Endodermal cell (in vitro differentiated cells): ENCODE data around the gene SLC9C2. TPM values are rescaled to one million over a fixed set of nuclear protein-coding genes. Genes with fewer than 3 reads are reported as not detected.
"Not testable (repeated sequence)": the region's sequence is repeated elsewhere in the genome, so short reads cannot be mapped to it uniquely, and the experiment has no call there.

Experiments
- DNase-seq: peaks from one replicate; pipeline ENCODE4 v3.0.0-alpha.2; 2017
- H3K27ac ChIP-seq: 2 replicates; pipeline ENCODE4 v1.5.1; 2013; ENCODE audit warnings: mild to moderate bottlenecking, low read depth, low read length, moderate library complexity
- H3K27me3 ChIP-seq: 2 replicates; pipeline ENCODE4 v1.6.1; 2013; ENCODE audit warnings: mild to moderate bottlenecking, low read length, moderate library complexity; ENCODE audit not compliant: insufficient read depth, control insufficient read depth, poor library complexity, severe bottlenecking
- H3K36me3 ChIP-seq: 2 replicates; pipeline ENCODE4 v1.7.0; 2013; ENCODE audit warnings: mild to moderate bottlenecking, low read length, moderate library complexity; ENCODE audit not compliant: control insufficient read depth, insufficient read depth
- H3K4me1 ChIP-seq: one replicate; pipeline ENCODE4 v1.7.0; 2013; ENCODE audit warnings: low read length; ENCODE audit not compliant: control insufficient read depth, insufficient read depth
- H3K4me3 ChIP-seq: 2 replicates; pipeline ENCODE4 v1.5.1; 2013; ENCODE audit warnings: mild to moderate bottlenecking, low read length, moderate library complexity
- H3K9ac ChIP-seq: 2 replicates; pipeline ENCODE4 v1.6.1; 2013; ENCODE audit warnings: mild to moderate bottlenecking, low read length, moderate library complexity; ENCODE audit not compliant: poor library complexity, severe bottlenecking; ENCODE audit errors: extremely low read depth
- H3K9me3 ChIP-seq: 2 replicates; pipeline ENCODE4 v1.6.1; 2013; ENCODE audit warnings: mild to moderate bottlenecking, low read length, moderate library complexity; ENCODE audit not compliant: control insufficient read depth
- H3K27ac Mint-ChIP-seq: 2 replicates; pipeline ENCODE4 v1.8.0; 2020; ENCODE audit warnings: mixed read lengths
- H3K27me3 Mint-ChIP-seq: 2 replicates; pipeline ENCODE4 v1.8.0; 2021; ENCODE audit warnings: mild to moderate bottlenecking, mixed read lengths; ENCODE audit not compliant: insufficient read depth
- H3K36me3 Mint-ChIP-seq: 2 replicates; pipeline ENCODE4 v1.8.0; 2020; ENCODE audit warnings: low read depth, mixed read lengths
- H3K4me1 Mint-ChIP-seq: 2 replicates; pipeline ENCODE4 v1.8.0; 2020; ENCODE audit warnings: mixed read lengths
- H3K4me3 Mint-ChIP-seq: 2 replicates; pipeline ENCODE4 v1.8.0; 2020; ENCODE audit warnings: mild to moderate bottlenecking, moderate library complexity, mixed read lengths
- H3K9me3 Mint-ChIP-seq: 2 replicates; pipeline ENCODE4 v1.8.0; 2020; ENCODE audit warnings: mild to moderate bottlenecking, mixed read lengths
- WGBS, 2 experiments: methylation state at CpG; one replicate each; pipeline versions ENCODE4 v1.1.5 to v1.1.7; 2013; ENCODE audit warnings: missing lambda C conversion rate in 2 of 2, mixed read lengths in 1 of 2; ENCODE audit not compliant: insufficient coverage in 1 of 2, insufficient read length in 1 of 2; 5-methylcytosine and 5-hydroxymethylcytosine counted together
- total RNA-seq, 2 donors: library from RNA; stranded (reverse); fragmentation: NEBNext Ultra II Directional in 1 of 2; extraction: Animal tissue kit (Norgen Biotek cat#: 25700) in 1 of 2; gene quantifications; 2 replicates in 1 of 2; 3 replicates in 1 of 2; pipeline ENCODE4 v1.2.1, GENCODE V29; 2021
- TF ChIP-seq, protein P1 (sequence below): fragments of 200-600 bp; sonication (generic); conservative IDR thresholded peaks from 2 replicates; pipeline ENCODE4 v1.5.0; 2021; ENCODE audit warnings: antibody characterized with exemption, mild to moderate bottlenecking

The SLC9C2 gene
- total RNA-seq, 2 donors from 2014 or later, result not detected

DNA sequence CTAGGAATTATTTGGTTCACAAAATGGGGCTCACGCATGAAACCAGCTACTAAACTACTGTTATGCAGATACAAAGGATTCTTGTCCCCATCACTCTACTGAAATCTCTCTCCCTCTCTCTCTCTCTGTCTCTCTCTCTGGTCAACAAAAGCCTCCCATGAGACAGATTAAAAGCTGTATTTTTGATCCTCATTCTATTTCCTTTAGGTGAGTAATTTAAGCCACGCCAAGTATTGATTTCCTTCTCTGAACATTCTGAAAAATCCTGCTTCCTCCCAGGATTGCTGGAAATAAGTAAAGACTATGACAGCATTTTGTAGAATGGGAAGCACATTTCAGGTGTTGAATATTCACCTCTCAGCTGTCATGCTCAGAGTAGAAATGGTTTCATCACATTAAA, 82.1 kb downstream of the SLC9C2 start:
- H3K9me3 ChIP-seq, result no peaks in the 10 kb centered on the region
- TF ChIP-seq, protein P1, sequence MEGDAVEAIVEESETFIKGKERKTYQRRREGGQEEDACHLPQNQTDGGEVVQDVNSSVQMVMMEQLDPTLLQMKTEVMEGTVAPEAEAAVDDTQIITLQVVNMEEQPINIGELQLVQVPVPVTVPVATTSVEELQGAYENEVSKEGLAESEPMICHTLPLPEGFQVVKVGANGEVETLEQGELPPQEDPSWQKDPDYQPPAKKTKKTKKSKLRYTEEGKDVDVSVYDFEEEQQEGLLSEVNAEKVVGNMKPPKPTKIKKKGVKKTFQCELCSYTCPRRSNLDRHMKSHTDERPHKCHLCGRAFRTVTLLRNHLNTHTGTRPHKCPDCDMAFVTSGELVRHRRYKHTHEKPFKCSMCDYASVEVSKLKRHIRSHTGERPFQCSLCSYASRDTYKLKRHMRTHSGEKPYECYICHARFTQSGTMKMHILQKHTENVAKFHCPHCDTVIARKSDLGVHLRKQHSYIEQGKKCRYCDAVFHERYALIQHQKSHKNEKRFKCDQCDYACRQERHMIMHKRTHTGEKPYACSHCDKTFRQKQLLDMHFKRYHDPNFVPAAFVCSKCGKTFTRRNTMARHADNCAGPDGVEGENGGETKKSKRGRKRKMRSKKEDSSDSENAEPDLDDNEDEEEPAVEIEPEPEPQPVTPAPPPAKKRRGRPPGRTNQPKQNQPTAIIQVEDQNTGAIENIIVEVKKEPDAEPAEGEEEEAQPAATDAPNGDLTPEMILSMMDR, result no peak
- H3K27me3 ChIP-seq, result no peaks in the 10 kb centered on the region
- no peaks in the 10 kb centered on the region for H3K36me3 ChIP-seq
- Mint-ChIP-seq H3K9me3 (no peaks in the 10 kb centered on the region), H3K27me3 (no peaks in the 10 kb centered on the region), H3K36me3 (no peaks in the 10 kb centered on the region), H3K4me1 (peaks cover 1% of the 10 kb centered on the region), H3K4me3 (no peak overlapping the region), H3K27ac (no peak overlapping the region)
- H3K9ac ChIP-seq, result no peak overlapping the region
- no peak overlapping the region for H3K27ac ChIP-seq
- peaks cover 3% of the 10 kb centered on the region for H3K4me1 ChIP-seq
- H3K4me3 ChIP-seq, result no peak overlapping the region
- DNase-seq, result no peak
- WGBS, 2 experiments, result 85 to 91% methylated on average over 2 of the region's 2 CpGs

DNA sequence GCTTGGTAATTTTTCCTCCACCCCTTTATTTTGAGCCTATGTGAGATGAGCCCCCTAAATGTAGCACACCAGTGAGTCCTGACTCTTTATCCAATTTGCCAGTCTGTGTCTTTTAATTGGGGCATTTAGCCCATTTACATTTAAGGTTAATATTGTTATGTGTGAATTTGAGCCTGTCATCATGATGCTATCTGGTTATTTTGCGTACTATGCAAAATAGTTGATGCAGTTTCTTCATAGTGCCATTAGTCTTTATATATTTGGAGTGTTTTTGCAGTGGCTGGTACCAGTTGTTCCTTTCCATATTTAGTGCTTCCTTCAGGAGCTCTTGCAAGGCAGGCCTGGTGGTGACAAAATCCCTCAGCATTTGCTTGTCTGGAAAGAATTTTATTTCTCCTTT, 88.4 kb downstream of the SLC9C2 start:
- not testable (repeated sequence) for H3K36me3 ChIP-seq, H3K4me3 ChIP-seq, H3K27ac Mint-ChIP-seq, H3K27ac ChIP-seq, H3K4me1 Mint-ChIP-seq, H3K4me1 ChIP-seq, H3K4me3 Mint-ChIP-seq, H3K27me3 ChIP-seq, H3K9ac ChIP-seq, DNase-seq, H3K27me3 Mint-ChIP-seq, H3K9me3 ChIP-seq, H3K36me3 Mint-ChIP-seq
- peaks cover 12% of the 10 kb centered on the region for H3K9me3 Mint-ChIP-seq
- WGBS, 2 experiments, result 86 to 100% methylated on average over 1 of the region's 1 CpG

DNA sequence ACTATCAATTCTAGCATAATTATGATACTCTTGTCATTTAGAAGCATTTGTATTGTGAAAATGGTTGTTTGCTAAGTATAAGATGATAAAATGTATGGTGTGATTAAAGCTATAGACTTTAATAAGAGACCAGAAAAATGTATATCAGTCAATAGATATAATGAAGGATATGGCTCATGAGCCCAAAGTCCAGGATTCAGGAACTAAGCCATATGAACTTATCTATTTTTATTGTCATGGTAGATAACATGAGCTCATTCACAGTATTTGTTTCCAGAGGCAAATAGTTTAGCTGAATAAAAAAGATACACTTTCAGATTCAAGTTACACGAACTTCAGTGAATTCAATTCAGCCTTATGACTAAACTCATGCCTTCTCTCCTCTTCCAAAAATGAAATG, 93.1 kb downstream of the SLC9C2 start:
- WGBS, 2 experiments, result 84 to 100% methylated on average over 1 of the region's 1 CpG
- no peak overlapping the region for H3K4me3 Mint-ChIP-seq
- H3K27ac Mint-ChIP-seq, result no peak overlapping the region

More for the DNA sequence above, 93.1 kb downstream of the SLC9C2 start:
- Histone ChIP-seq H3K4me1 (peaks cover 10% of the 10 kb centered on the region), H3K27ac (no peak overlapping the region), H3K9me3 (peaks cover 7% of the 10 kb centered on the region), H3K4me3 (no peak overlapping the region), H3K27me3 (no peaks in the 10 kb centered on the region), H3K9ac (no peak overlapping the region), H3K36me3 (no peaks in the 10 kb centered on the region)
- no peaks in the 10 kb centered on the region for H3K27me3 Mint-ChIP-seq
- peaks cover 12% of the 10 kb centered on the region for H3K9me3 Mint-ChIP-seq
- no peak for DNase-seq
- TF ChIP-seq, protein P1, result no peak
- no peaks in the 10 kb centered on the region for H3K36me3 Mint-ChIP-seq
- H3K4me1 Mint-ChIP-seq, result peaks cover 21% of the 10 kb centered on the region
